ENCODE data around the gene HABP4.

HABP4 gene

GRCh38 chr9:96540106-96540505 lies 90.1 kb downstream of the HABP4 start:
- Histone ChIP-seq H3K4me2 (ENCODE audit: low read length) (no peak overlapping the region), H3K9me3 (ENCODE audit: control insufficient read depth, insufficient read depth, low read length) (no peaks in the 10 kb centered on the region), H3K27me3 (ENCODE audit: control insufficient read depth, low read length) (peaks cover 6% of the 10 kb centered on the region; the same call in 1 of the 2 replicates), H3K4me1 (ENCODE audit: control insufficient read depth, low read length) (no peaks in the 10 kb centered on the region), H4K20me1 (ENCODE audit: control insufficient read depth, insufficient read depth, low read depth, low read length) (no peaks in the 10 kb centered on the region), H3K79me2 (ENCODE audit: control insufficient read depth, low read length) (no peaks in the 10 kb centered on the region), H3K9me2 (replicated peaks; ENCODE audit: control insufficient read depth, low read length) (no peaks in the 10 kb centered on the region), H3F3A (ENCODE audit: control insufficient read depth, insufficient read depth) (no peaks in the 10 kb centered on the region), H3K4me3 (ENCODE audit: low read length) (no peak overlapping the region), H3K36me3 (ENCODE audit: control insufficient read depth, low read length) (no peaks in the 10 kb centered on the region), H3K27ac (ENCODE audit: low read depth, low read length) (no peak overlapping the region)
- no peak for TF ChIP-seq EZH2phosphoT487 (IDR thresholded peaks at IDR 0.05; ENCODE audit: borderline replicate concordance, low read length)
- TF ChIP-seq CTCF (IDR thresholded peaks at IDR 0.05; ENCODE audit: low read depth, low read length, poor library complexity, severe bottlenecking): no peak
